Measurements from ENCODE around the gene NEK11. TPM values are rescaled to one million over a fixed set of nuclear protein-coding genes. Genes with fewer than 3 reads are reported as not detected.

NEK11 gene
- total RNA-seq, 1 experiment from 2014 or later, result 5.0 TPM

DNA sequence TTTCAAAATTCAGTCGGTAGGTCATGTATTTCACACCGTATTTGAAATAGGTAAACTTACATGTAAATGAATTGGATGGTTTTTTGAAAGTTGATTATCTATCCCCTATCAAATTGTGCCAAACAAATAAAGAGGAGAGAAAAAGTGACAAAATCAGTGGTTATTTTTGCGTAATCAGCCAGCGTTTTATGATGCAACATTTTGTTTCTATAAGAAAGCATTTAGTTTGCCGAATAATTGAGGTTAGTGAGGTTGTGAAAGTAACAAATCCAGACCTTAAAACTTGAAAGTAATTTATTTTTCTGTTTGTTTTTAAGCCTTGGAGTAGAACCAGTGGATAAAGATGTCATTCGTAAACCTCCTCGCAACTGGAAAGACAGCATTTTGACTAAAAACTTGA, 29.4 kb upstream of the NEK11 start:
- POLR2A ChIA-PET (ENCODE audit: low non-redundant PET), result interaction anchor here (0.7 kb wide), 1 partner anchor 272 kb away, joined by 3 read pairs; no protein-coding TSS in a partner anchor
- peaks cover 12% of the 10 kb centered on the region for H3K36me3 ChIP-seq (ENCODE audit: insufficient read depth, low read length, poor library complexity, severe bottlenecking)
- no peak overlapping the region for H3K4me3 ChIP-seq (ENCODE audit: low read depth, low read length, poor library complexity, severe bottlenecking)
- no peak overlapping the region for H3K27ac ChIP-seq (ENCODE audit: low read depth, low read length, poor library complexity, severe bottlenecking)
- CTCF ChIA-PET, result no interaction called here
- TF ChIP-seq EZH2 (IDR thresholded peaks at IDR 0.05; ENCODE audit: borderline replicate concordance, low read depth, low read length, poor library complexity, severe bottlenecking), result no peak
- TF ChIP-seq, protein P1, sequence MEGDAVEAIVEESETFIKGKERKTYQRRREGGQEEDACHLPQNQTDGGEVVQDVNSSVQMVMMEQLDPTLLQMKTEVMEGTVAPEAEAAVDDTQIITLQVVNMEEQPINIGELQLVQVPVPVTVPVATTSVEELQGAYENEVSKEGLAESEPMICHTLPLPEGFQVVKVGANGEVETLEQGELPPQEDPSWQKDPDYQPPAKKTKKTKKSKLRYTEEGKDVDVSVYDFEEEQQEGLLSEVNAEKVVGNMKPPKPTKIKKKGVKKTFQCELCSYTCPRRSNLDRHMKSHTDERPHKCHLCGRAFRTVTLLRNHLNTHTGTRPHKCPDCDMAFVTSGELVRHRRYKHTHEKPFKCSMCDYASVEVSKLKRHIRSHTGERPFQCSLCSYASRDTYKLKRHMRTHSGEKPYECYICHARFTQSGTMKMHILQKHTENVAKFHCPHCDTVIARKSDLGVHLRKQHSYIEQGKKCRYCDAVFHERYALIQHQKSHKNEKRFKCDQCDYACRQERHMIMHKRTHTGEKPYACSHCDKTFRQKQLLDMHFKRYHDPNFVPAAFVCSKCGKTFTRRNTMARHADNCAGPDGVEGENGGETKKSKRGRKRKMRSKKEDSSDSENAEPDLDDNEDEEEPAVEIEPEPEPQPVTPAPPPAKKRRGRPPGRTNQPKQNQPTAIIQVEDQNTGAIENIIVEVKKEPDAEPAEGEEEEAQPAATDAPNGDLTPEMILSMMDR (conservative IDR thresholded peaks at IDR 0.05; ENCODE audit: low read depth, low read length), result no peak
- no peaks in the 10 kb centered on the region for H3K9me3 ChIP-seq (ENCODE audit: low read depth, low read length, poor library complexity, severe bottlenecking)
- intact Hi-C loops (cut with micrococcal nuclease; ENCODE audit: unreplicated experiment), result no loop called here
- no peak for DNase-seq (ENCODE audit: low spot score)
- H3K4me1 ChIP-seq (ENCODE audit: insufficient read depth, low read length, poor library complexity, severe bottlenecking), result peaks cover 4% of the 10 kb centered on the region
- BruUV-seq (replicated peaks), result no TSS peak
- no peaks in the 10 kb centered on the region for H3K27me3 ChIP-seq (replicated peaks; ENCODE audit: insufficient read depth, low read depth, low read length, poor library complexity)

DNA sequence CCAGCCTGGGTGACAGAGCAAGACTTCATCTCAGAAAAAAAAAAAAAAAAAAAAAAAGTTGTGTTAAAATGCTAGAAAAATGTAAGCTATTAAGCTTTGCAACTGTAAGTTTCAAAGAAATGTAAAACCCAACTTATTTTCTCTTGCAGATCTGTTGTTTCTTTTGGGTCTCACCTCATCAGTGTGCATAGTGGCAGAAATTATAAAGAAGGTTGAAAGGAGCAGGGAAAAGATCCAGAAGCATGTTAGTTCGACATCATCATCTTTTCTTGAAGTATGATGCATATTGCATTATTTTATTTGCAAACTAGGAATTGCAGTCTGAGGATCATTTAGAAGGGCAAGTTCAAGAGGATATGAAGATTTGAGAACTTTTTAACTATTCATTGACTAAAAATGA, 25.6 kb upstream of the NEK11 start:
- Histone ChIP-seq H3K4me1 (ENCODE audit: insufficient read depth, low read length, poor library complexity, severe bottlenecking) (peaks cover 4% of the 10 kb centered on the region), H3K27me3 (replicated peaks; ENCODE audit: insufficient read depth, low read depth, low read length, poor library complexity) (no peaks in the 10 kb centered on the region), H3K4me3 (ENCODE audit: low read depth, low read length, poor library complexity, severe bottlenecking) (no peak overlapping the region), H3K36me3 (ENCODE audit: insufficient read depth, low read length, poor library complexity, severe bottlenecking) (peaks cover 12% of the 10 kb centered on the region), H3K27ac (ENCODE audit: low read depth, low read length, poor library complexity, severe bottlenecking) (no peak overlapping the region), H3K9me3 (ENCODE audit: low read depth, low read length, poor library complexity, severe bottlenecking) (no peaks in the 10 kb centered on the region)
- DNase-seq (ENCODE audit: low spot score), result no peak
- BruUV-seq (replicated peaks), result no TSS peak
- ChIA-PET POLR2A (ENCODE audit: low non-redundant PET) (no interaction called here), CTCF (no interaction called here)
- TF ChIP-seq, protein P1 (conservative IDR thresholded peaks at IDR 0.05; ENCODE audit: low read depth, low read length), result no peak
- no peak for TF ChIP-seq EZH2 (IDR thresholded peaks at IDR 0.05; ENCODE audit: borderline replicate concordance, low read depth, low read length, poor library complexity, severe bottlenecking)
- intact Hi-C loops (cut with micrococcal nuclease; ENCODE audit: unreplicated experiment), result no loop called here

DNA sequence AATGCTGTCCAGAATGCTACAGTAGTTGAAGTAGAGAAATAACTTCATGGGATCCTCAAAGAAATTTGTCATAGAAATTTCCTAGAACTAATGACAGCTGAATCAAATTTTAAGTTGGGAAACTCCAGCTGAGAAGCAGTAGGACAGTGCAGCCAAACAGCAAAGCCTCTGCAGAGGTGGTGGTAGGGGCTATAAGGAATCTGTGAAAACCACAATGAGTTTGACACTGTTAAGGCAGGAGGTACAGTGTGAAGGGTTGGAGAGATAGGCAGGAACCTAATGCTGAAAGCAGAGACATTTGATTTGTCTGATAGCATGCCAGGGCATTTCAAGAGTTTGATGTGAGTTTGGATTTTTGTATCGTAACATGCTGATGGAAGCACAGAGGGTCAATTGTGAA, 22.1 kb upstream of the NEK11 start:
- CTCF ChIA-PET, result no interaction called here
- BruUV-seq (replicated peaks), result no TSS peak

More for the DNA sequence above, 22.1 kb upstream of the NEK11 start:
- no peaks in the 10 kb centered on the region for H3K9me3 ChIP-seq (ENCODE audit: low read depth, low read length, poor library complexity, severe bottlenecking)
- H3K27ac ChIP-seq (ENCODE audit: low read depth, low read length, poor library complexity, severe bottlenecking), result no peak overlapping the region
- no peak for DNase-seq (ENCODE audit: low spot score)
- no peak overlapping the region for H3K4me3 ChIP-seq (ENCODE audit: low read depth, low read length, poor library complexity, severe bottlenecking)
- H3K4me1 ChIP-seq (ENCODE audit: insufficient read depth, low read length, poor library complexity, severe bottlenecking), result peaks cover 20% of the 10 kb centered on the region
- no peaks in the 10 kb centered on the region for H3K27me3 ChIP-seq (replicated peaks; ENCODE audit: insufficient read depth, low read depth, low read length, poor library complexity)
- intact Hi-C loops (cut with micrococcal nuclease; ENCODE audit: unreplicated experiment), result no loop called here
- POLR2A ChIA-PET (ENCODE audit: low non-redundant PET), result no interaction called here
- TF ChIP-seq, protein P1 (conservative IDR thresholded peaks at IDR 0.05; ENCODE audit: low read depth, low read length), result no peak
- no peak for TF ChIP-seq EZH2 (IDR thresholded peaks at IDR 0.05; ENCODE audit: borderline replicate concordance, low read depth, low read length, poor library complexity, severe bottlenecking)
- no peaks in the 10 kb centered on the region for H3K36me3 ChIP-seq (ENCODE audit: insufficient read depth, low read length, poor library complexity, severe bottlenecking)

Measured in A673 (cell line).